Ascending aorta (tissue), 2 donors: ENCODE measurements around the gene ARID3A. TPM values are rescaled to one million over a fixed set of nuclear protein-coding genes. Genes with fewer than 3 reads are reported as not detected.

Experiments
- DNase-seq, 2 donors: peaks; one replicate each; pipeline ENCODE4 v3.0.0-alpha.2; 2019; ENCODE audit warnings: low spot score in 2 of 2
- H3K27ac ChIP-seq, 2 donors: fragments of 200-600 bp; sonication (generic); one replicate each; pipeline ENCODE4 v1.5.1; 2016 to 2017; ENCODE audit warnings: mild to moderate bottlenecking in 1 of 2
- H3K27me3 ChIP-seq: fragments of 200-600 bp; sonication (generic); one replicate; pipeline ENCODE4 v1.5.1; 2017
- H3K36me3 ChIP-seq, 2 donors: fragments of 200-600 bp; sonication (generic); one replicate each; pipeline ENCODE4 v1.5.1; 2016
- H3K4me1 ChIP-seq, 2 donors: fragments of 200-600 bp; sonication (generic); one replicate each; pipeline ENCODE4 v1.5.1; 2016 to 2017; ENCODE audit warnings: mild to moderate bottlenecking in 1 of 2
- H3K4me3 ChIP-seq, 2 donors: fragments of 200-600 bp; sonication (generic); one replicate each; pipeline ENCODE4 v1.5.1; 2016 to 2017; ENCODE audit warnings: mild to moderate bottlenecking in 1 of 2
- H3K9me3 ChIP-seq, 2 donors: fragments of 200-600 bp; sonication (generic); one replicate each; pipeline ENCODE4 v1.5.1; 2016
- CTCF ChIP-seq, 3 experiments: fragments of 200-600 bp in 2 of 3; fragments of 450-650 bp in 1 of 3; sonication (generic) in 2 of 3; IDR thresholded peaks; one replicate each; pipeline ENCODE4 v1.5.1; 2016 to 2019; ENCODE audit warnings: antibody characterized with exemption in 3 of 3, mild to moderate bottlenecking in 1 of 3, moderate library complexity in 1 of 3
- intact Hi-C: fragments of 100-400 bp; cut with DNase I; formaldehyde crosslinking; loops from one replicate; pipeline ENCODE4 v1.15.1; 2023
- total RNA-seq: library from RNA; depleted of rRNA; stranded (reverse); fragments of >200 nt; gene quantifications from one replicate; pipeline ENCODE4 v1.1.0, GENCODE V29; 2016

ARID3A gene
- total RNA-seq, 1 donor from 2014 or later, result 55.3 TPM

DNA sequence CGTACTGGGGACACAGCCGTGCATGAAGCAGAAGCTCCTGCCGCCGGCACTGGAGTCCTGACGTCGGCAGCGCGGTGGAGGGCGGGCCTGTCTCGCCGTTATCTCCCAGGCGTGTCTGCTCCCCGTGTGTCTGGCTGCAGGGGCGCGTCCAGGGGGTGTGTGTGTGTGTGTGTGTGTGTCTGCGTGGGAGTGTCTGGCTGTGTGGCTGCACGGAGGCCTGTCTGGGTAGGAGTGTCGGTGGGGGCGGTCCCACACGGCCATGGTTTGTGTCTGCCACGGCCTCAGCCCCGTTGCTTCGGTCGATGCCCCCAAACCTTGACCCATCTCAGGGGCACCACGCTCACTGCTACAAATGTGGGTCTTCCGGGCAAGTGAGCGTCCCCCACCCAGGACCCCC, 18.3 kb downstream of the ARID3A start:
- intact Hi-C loops, result loop anchor here (5.0 kb wide), 1 partner anchor 38 kb away; the partner anchor contains the start of gene WDR18
- Histone ChIP-seq H3K4me3 (no peak overlapping the region), H3K36me3 (no peaks in the 10 kb centered on the region)

GRCh38 chr19:944663-945241, 18.9 kb downstream of the ARID3A start:
- Histone ChIP-seq H3K9me3 (no peaks in the 10 kb centered on the region), H3K4me3 (no peak overlapping the region), H3K27ac (no peak overlapping the region), H3K36me3 (no peaks in the 10 kb centered on the region), H3K27me3 (no peaks in the 10 kb centered on the region), H3K4me1 (peaks cover 0 to 15% of the 10 kb centered on the region in 2 donors)
- no peak for TF ChIP-seq CTCF (IDR thresholded peaks at IDR 0.05)
- intact Hi-C loops, result loop anchor here (5.0 kb wide), 1 partner anchor 38 kb away; the partner anchor contains the start of gene WDR18
- no peak for DNase-seq

More for the DNA sequence above, 18.3 kb downstream of the ARID3A start:
- peaks cover 0 to 15% of the 10 kb centered on the region in 2 donors for H3K4me1 ChIP-seq
- no peaks in the 10 kb centered on the region for H3K9me3 ChIP-seq
- no peak for TF ChIP-seq CTCF (IDR thresholded peaks at IDR 0.05)
- H3K27ac ChIP-seq, result no peak overlapping the region
- no peaks in the 10 kb centered on the region for H3K27me3 ChIP-seq
- no peak for DNase-seq

GRCh38 chr19:945401-946252, 19.8 kb downstream of the ARID3A start:
- no peak for DNase-seq
- intact Hi-C loops, result no loop called here
- peaks cover 0 to 8% of the 10 kb centered on the region in 2 donors for H3K4me1 ChIP-seq
- H3K27me3 ChIP-seq, result no peaks in the 10 kb centered on the region
- H3K9me3 ChIP-seq, result no peaks in the 10 kb centered on the region
- H3K4me3 ChIP-seq, result no peak overlapping the region
- no peaks in the 10 kb centered on the region for H3K36me3 ChIP-seq
- H3K27ac ChIP-seq, result no peak overlapping the region
- no peak for TF ChIP-seq CTCF (IDR thresholded peaks at IDR 0.05)

DNA sequence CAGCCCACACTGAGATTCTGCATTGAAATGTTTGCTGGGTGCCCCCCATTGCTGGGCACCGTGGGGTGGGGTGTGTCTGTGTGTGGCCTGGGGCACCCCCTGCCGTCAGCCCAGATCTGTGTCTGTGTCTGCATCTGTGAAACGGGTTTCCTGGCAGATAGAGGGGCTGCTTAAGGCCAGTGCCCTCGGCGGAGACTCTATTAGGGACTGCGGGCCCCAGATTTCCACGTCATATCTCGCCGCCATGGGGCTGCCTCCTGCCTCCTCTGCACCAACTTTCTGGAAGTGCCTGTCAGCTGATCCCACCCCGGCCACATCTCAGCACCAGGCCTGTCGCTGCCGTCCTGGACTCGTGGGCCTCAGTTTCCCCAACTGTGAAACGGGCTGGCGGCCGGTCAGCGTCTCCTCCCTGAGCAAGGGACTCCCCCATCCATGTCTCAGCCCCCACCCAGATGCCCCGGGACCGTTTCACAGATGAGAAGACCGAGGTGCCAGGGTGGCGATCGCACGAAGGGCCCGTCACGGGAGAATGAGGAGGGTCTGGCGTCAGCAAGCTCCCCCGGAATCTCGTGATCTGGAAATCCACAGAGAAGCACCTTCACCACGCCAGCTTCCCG, 21.4 kb downstream of the ARID3A start:
- H3K27ac ChIP-seq, result no peak overlapping the region
- DNase-seq, result no peak

More for the DNA sequence above, 21.4 kb downstream of the ARID3A start:
- H3K4me3 ChIP-seq, result no peak overlapping the region
- intact Hi-C loops, result no loop called here
- TF ChIP-seq CTCF (IDR thresholded peaks at IDR 0.05), result no peak
- H3K9me3 ChIP-seq, result no peaks in the 10 kb centered on the region
- H3K36me3 ChIP-seq, result no peaks in the 10 kb centered on the region
- no peaks in the 10 kb centered on the region for H3K4me1 ChIP-seq
- H3K27me3 ChIP-seq, result no peaks in the 10 kb centered on the region
